ENCODE results near the gene CFAP58.
A peak's percentile ranks its signal among the peaks of the same experiment; 100 is the strongest.

CFAP58 gene

DNA sequence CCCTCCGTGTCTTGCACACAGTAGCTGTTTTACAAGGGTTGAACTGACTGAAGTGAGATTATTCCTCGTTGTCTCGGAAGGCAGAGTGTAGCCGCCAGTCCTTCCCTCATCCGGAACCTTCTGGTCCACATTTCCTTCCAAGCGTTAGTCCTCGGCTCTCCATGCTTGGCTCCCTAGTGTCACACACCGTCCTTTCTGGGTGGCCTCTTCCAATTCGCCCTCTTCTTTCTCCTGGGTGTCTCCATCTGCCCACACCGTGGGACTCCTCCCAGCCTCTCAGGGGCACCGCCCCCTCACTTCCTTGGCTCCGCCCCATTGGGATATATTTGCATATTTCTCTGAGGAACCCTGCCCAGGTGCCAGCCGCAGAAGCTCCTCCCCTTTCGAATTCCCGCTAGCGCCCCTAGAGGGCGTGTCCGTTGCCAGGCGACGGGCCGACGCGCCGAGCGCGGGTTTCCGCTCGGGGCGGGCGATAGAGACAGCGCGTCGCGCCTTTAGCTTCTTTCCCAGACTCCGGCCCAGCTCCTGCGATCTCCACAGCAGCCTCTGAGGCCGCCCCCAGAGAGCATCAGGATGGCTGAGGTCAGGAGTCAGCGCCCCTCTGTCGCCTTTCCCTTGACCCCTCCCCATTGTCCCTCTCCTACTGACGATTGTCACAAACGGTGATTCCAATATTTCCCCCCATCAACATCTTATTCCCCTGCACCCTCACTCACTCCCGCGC lies at the start of gene CFAP58:
Gene CFAP58 (plus strand): TSS at position 509 of the 724 bp plus-strand sequence. CDS start 65 bp downstream, at position 574.
- peak; percentile 97 for DNase-seq

DNA sequence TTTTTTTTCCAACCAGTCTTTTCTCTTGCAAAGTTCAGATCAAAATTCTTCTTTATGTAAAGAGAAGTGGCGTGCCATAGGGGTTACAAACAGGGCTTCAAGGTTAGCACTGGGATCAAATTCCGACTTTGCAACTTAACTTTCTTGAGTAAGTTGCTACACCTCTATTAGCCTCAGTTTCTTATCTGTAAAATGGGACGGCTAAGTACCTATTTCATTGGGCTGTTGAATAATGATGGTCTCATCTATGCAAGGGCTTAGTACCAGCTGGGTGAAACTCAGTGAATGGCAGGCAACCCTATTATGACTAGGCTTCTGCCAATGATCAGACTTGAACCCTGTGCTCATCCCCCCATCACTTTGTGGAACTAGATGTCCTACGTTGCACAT lies 49.3 kb upstream of the CFAP58 start:
- no peak for DNase-seq

GRCh38 chr10:104304927-104305326 lies 48.7 kb upstream of the CFAP58 start:
- DNase-seq: no peak

DNA sequence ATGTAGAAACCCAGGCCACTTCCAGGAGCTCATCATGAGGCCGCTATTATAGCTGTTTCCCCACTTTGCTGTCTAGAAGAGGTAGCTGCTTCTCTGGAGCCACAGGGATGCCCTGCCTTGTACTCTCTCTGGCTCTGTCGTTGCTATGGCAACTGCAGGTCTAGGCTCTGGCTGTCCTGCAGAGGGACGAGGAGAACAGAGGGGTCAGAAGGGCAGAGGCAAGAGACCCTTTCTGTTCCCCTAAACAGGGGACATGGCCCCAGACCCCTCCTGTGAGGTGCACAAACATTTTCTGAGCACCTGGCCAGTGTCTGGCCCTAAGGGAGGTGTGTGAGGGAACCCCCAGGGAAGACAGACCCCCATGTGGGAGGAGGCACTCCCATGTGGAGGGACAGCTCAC lies 46.7 kb upstream of the CFAP58 start:
- no peak for DNase-seq

- DNase-seq: no peak
Measured at GRCh38 chr10:104307576-104308438, 45.8 kb upstream of the CFAP58 start.

- DNase-seq: peak; percentile 41
Measured at GRCh38 chr10:104308439-104308903, 45.2 kb upstream of the CFAP58 start.

DNA sequence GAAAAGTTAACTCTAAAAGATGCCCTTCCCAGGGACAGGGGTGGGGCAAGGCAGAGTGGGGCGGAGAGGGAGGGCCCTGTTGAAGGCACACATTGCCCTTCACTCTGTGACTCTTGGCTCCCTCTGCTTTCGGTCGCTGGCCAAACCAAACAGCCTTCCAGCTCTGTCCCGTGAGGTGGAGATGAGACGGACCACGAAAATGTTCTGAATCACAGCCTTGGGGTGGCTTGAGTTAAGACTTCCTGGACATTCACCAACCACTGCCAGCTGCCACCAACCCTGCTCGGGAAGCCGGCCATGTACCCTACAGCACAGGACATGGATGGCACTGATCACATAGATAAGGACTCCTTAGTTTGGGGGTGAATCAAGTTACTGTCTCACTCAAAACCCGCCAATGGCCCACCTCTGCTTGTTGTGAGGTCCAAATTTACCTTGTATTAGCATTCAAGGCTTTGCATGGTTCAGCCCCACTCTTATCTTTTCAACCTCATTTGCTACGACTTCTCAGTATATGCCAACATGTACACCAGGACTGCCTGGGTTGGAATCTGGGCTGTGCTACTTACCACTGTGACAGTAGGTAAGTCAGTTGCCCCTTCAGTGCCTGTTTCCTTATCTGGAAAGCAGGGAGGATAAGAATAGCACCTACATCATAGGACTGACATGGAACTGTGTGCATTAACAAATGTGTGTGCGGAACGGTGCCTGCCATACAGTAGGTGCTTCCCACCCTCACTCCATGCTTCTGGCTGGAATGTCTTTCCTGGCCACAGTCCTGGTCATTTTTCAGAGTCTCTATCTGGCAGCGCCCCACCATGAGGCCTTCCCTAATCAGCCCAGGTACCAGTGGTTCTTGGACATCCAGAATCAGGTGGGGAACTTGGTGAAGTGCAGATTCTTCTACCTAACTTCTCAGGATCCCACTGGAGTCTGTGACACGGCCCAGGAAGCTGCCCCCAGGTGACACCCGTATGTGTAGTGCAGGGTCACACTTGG lies 43.4 kb upstream of the CFAP58 start:
- DNase-seq: no peak

DNA sequence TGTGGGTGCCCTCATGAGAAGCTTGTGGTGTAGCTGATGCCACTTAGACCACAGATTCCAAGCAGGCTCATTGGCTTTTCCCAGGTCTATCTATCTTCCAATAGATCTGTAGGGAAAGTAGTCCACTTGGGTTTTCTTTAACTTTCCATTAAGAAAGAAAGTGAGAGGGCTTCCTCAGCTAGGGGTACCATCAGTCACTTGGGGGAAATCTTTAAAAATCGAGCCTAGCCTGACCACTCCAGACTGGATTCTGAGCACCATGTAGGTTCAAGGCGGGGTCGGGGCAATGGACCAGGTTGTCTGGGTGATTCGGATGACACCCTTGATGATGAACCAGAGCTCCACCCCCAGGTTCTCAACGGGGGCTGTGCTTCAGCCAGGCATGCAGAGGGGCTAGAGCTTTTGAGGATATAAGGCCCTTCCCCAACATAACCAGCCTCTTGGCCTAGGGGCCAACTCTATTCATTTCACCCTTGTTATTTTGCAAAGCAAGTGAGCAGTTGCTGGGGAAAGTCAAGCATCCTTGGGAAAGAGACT lies 42.4 kb upstream of the CFAP58 start:
- DNase-seq: no peak

GRCh38 chr10:104314591-104315485 lies 38.8 kb upstream of the CFAP58 start:
- DNase-seq: no peak

GRCh38 chr10:104315486-104315921 lies 38.1 kb upstream of the CFAP58 start:
- no peak for DNase-seq

GRCh38 chr10:104316321-104317099 lies 37.1 kb upstream of the CFAP58 start:
- no peak for DNase-seq

- DNase-seq: no peak
Measured at GRCh38 chr10:104317269-104317710, 36.3 kb upstream of the CFAP58 start.

DNA sequence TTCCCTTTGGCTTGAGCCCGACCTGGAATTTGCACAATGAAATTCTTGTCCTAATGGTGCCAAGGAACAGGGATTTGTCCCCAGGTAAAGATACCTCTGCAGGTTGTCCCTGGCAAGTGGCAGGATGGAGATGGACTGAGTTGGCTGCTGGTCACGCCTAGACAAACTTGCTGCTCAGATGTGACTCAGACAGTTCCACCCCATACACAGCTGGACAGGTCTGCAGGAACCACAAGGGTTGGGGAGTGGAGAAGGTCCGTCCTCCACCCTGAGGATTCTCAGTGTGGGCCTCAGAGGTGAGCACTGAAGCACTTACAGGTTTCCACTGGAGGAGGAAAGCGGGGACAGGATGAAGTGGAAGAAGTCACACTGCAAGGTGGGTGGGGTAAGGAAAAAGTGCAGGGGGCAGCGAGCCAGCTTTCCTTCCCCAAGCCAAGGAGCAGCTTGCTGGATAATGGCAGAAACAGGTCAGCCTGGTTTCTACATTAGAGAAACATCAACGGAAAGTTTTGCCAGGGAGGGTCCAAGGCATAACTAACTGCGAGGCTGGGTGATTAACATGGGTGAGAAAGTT lies 35.8 kb upstream of the CFAP58 start:
- no peak for DNase-seq

DNA sequence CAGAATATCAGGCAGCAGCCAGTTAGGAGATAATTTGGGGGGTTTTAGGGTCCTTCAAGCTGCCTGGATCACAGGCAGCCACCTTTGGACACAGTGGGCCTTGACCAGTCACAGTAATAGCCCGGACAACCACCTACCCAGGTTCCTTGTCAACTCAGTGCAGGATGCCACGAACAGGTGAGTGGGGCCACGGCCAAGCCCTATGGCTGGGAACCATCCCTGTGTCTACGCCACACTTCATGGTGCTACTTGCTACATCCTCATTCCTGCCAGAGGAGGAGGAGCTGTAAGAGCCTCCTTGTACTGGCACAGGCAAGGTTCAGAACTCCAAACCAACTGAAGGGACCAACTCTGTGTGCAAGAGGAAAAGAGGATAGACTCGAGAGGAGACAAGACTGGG lies 35.3 kb upstream of the CFAP58 start:
- DNase-seq: no peak

GRCh38 chr10:104318810-104319741 lies 34.6 kb upstream of the CFAP58 start:
- no peak for DNase-seq

DNA sequence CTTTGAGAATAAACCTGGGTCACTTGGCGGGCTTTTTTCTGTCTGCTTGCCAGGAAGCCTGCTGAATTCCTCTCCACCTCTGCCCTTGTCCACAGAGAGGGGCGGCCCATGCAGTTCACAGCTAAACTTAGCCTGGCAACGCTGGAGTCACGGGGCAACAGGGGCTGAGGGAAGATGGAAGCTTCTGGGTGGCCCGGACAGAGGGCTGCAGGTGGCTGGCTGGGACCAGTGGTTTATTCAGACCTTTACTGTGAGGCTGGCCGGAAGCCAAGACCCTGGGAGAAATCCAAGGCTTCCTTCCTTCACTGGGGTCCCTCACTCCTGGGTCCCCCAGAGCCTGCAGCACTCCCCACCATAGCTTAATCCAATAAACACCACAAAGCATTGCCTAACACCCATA lies 32.4 kb upstream of the CFAP58 start:
- no peak for DNase-seq

GRCh38 chr10:104321725-104322415 lies 31.8 kb upstream of the CFAP58 start:
- DNase-seq: no peak

GRCh38 chr10:104322416-104322782 lies 31.2 kb upstream of the CFAP58 start:
- peak; percentile 43 for DNase-seq
